HepG2 (cell line): ENCODE results near the gene HPS3. TPM values are rescaled to one million over a fixed set of nuclear protein-coding genes. Genes with fewer than 3 reads are reported as not detected.

ENCODE experiments used
- ATAC-seq: fragments of 200-7000 bp; cut with Tn5 transposase; 3 replicates; pipeline ENCODE4 v1.9.1; 2020; ENCODE audit warnings: mild to moderate bottlenecking, moderate library complexity
- BruUV-seq: library from RNA; stranded (reverse); fragments of 400-500 nt; replicated peaks from 2 replicates; lab custom pipeline; 2021; lab: Mats Ljungman, UMichigan
- CTCF ChIA-PET: fragments of 300-600 bp; formaldehyde crosslinking; extraction: SDS; loops from one replicate; lab custom pipeline; 2021; ENCODE audit warnings: low total read pairs, inconsistent platforms, low intra/inter-chr PET ratio; lab: Yijun Ruan, JAX
- POLR2A ChIA-PET: fragments of 350-600 bp; sonication (Branson Sonifier 250); formaldehyde crosslinking; loops from one replicate; lab custom pipeline; 2020; ENCODE audit warnings: antibody characterized with exemption, inconsistent platforms; lab: Yijun Ruan, JAX
- DNase-seq: peaks from one replicate; pipeline ENCODE4 v3.0.0-alpha.2; 2015; ENCODE audit warnings: low spot score
- FAIRE-seq: peaks from 3 replicates; lab custom pipeline; 2011; peaks lifted over from hg19 to GRCh38; lab: Jason Lieb, UNC
- H2AFZ ChIP-seq: one replicate; pipeline ENCODE4 v1.6.1; 2011; ENCODE audit warnings: low read length, inconsistent platforms
- H3K27ac ChIP-seq: fragments of 300-600 bp; 3 replicates; pipeline ENCODE4 v1.8.0; 2011; ENCODE audit warnings: mixed run types, mild to moderate bottlenecking, mixed read lengths, low read length, inconsistent platforms; ENCODE audit not compliant: insufficient read depth; ENCODE audit errors: extremely low read length
- H3K27me3 ChIP-seq, 2 experiments: fragments of 200-600 bp in 1 of 2; 2 replicates in 1 of 2; 3 replicates in 1 of 2; pipeline versions ENCODE4 v1.6.0 to v1.8.0; 2011; ENCODE audit warnings: low read length in 2 of 2, mild to moderate bottlenecking in 2 of 2, moderate library complexity in 2 of 2, inconsistent platforms in 1 of 2; ENCODE audit not compliant: insufficient read depth in 2 of 2, control insufficient read depth in 1 of 2
- H3K36me3 ChIP-seq, 2 experiments: fragments of 200-600 bp in 1 of 2; replicated peaks in 1 of 2; 2 replicates in 1 of 2; 3 replicates in 1 of 2; pipeline versions ENCODE4 v1.5.1 to v1.8.0; 2011; ENCODE audit warnings: low read length in 2 of 2, inconsistent platforms in 1 of 2; ENCODE audit not compliant: insufficient read depth in 2 of 2, control insufficient read depth in 1 of 2
- H3K4me1 ChIP-seq: 2 replicates; pipeline ENCODE4 v1.5.1; 2012; ENCODE audit warnings: low read length, inconsistent platforms; ENCODE audit not compliant: insufficient read depth
- H3K4me2 ChIP-seq: 2 replicates; pipeline ENCODE4 v1.6.0; 2011; ENCODE audit warnings: low read depth, low read length, inconsistent platforms
- H3K4me3 ChIP-seq, 3 experiments: fragments of 200-600 bp in 1 of 3; sonication (generic), shearing (Covaris generic) in 1 of 3; replicated peaks in 1 of 3; 2 replicates each; pipeline ENCODE4 v1.5.1; 2011 to 2016; ENCODE audit warnings: low read length in 3 of 3, inconsistent platforms in 2 of 3, low read depth in 2 of 3, mild to moderate bottlenecking in 2 of 3, control low read depth in 1 of 3, mixed read lengths in 1 of 3; ENCODE audit not compliant: insufficient read depth in 1 of 3
- H3K79me2 ChIP-seq: one replicate; pipeline ENCODE4 v1.6.1; 2011; ENCODE audit warnings: low read length, inconsistent platforms; ENCODE audit not compliant: insufficient read depth
- H3K9ac ChIP-seq: 2 replicates; pipeline ENCODE4 v1.6.0; 2011; ENCODE audit warnings: mild to moderate bottlenecking, low read depth, low read length, inconsistent platforms; ENCODE audit not compliant: insufficient read depth
- H3K9me3 ChIP-seq: 2 replicates; pipeline ENCODE4 v1.5.1; 2012; ENCODE audit warnings: mild to moderate bottlenecking, low read length
- H4K20me1 ChIP-seq: 2 replicates; pipeline ENCODE4 v1.6.0; 2011; ENCODE audit warnings: inconsistent platforms, mild to moderate bottlenecking, low read length, moderate library complexity; ENCODE audit not compliant: insufficient read depth
- CERS6 ChIP-seq: sonication (generic); formaldehyde crosslinking; IDR thresholded peaks from 2 replicates; pipeline ENCODE4 v1.5.0; 2020; ENCODE audit warnings: missing genetic modification reagents
- E2F1 ChIP-seq: sonication (generic); formaldehyde crosslinking; IDR thresholded peaks from 2 replicates; pipeline ENCODE4 v1.5.0; 2020; ENCODE audit warnings: missing genetic modification reagents
- EED ChIP-seq: sonication (generic); formaldehyde crosslinking; IDR thresholded peaks from 2 replicates; pipeline ENCODE4 v1.5.0; 2020; ENCODE audit warnings: mild to moderate bottlenecking, missing genetic modification reagents
- FOXO4 ChIP-seq: sonication (generic); formaldehyde crosslinking; conservative IDR thresholded peaks from 2 replicates; pipeline ENCODE4 v1.8.1; 2023; ENCODE audit warnings: missing genetic modification reagents
- GLMP ChIP-seq: sonication (generic); formaldehyde crosslinking; IDR thresholded peaks from 2 replicates; pipeline ENCODE4 v1.9.0; 2021; ENCODE audit warnings: missing genetic modification reagents, mild to moderate bottlenecking, borderline replicate concordance
- HCFC1 ChIP-seq: fragments of 150-350 bp; IDR thresholded peaks from 2 replicates; pipeline ENCODE4 v1.6.1; 2014; ENCODE audit warnings: low read depth, low read length
- KLF16 ChIP-seq, 2 experiments: sonication (generic) in 1 of 2; formaldehyde crosslinking in 1 of 2; IDR thresholded peaks; 2 replicates each; pipeline versions ENCODE4 v1.6.1 to v1.8.0; 2016 to 2023; ENCODE audit warnings: missing genetic modification reagents in 2 of 2, missing compliant biosample characterization in 1 of 2
- NAIF1 ChIP-seq: sonication (generic); formaldehyde crosslinking; IDR thresholded peaks from 2 replicates; pipeline ENCODE4 v1.5.0; 2020; ENCODE audit warnings: mild to moderate bottlenecking, missing genetic modification reagents, borderline replicate concordance
- NBN ChIP-seq: fragments of 450-650 bp; conservative IDR thresholded peaks from 2 replicates; pipeline ENCODE4 v1.6.1; 2017
- REXO4 ChIP-seq: sonication (generic); formaldehyde crosslinking; IDR thresholded peaks from 2 replicates; pipeline ENCODE4 v1.8.0; 2022; ENCODE audit warnings: missing genetic modification reagents, mild to moderate bottlenecking, borderline replicate concordance
- SAP130 ChIP-seq: IDR thresholded peaks from 2 replicates; pipeline ENCODE4 v1.6.1; 2016; ENCODE audit warnings: low read depth
- THYN1 ChIP-seq: sonication (generic); formaldehyde crosslinking; IDR thresholded peaks from 2 replicates; pipeline ENCODE4 v1.8.1; 2023; ENCODE audit warnings: low read depth, mild to moderate bottlenecking, moderate library complexity, missing genetic modification reagents, borderline replicate concordance
- ZGPAT ChIP-seq: IDR thresholded peaks from 2 replicates; pipeline ENCODE4 v1.6.1; 2016; ENCODE audit warnings: mild to moderate bottlenecking
- ZNF33A ChIP-seq: sonication (generic); formaldehyde crosslinking; IDR thresholded peaks from 2 replicates; pipeline ENCODE4 v1.5.1; 2020; ENCODE audit warnings: missing genetic modification reagents, mild to moderate bottlenecking, moderate library complexity, borderline replicate concordance
- ZNF792 ChIP-seq: IDR thresholded peaks from 2 replicates; pipeline ENCODE4 v1.6.1; 2016
- ZSCAN25 ChIP-seq: sonication (generic); formaldehyde crosslinking; IDR thresholded peaks from 2 replicates; pipeline ENCODE4 v1.8.0; 2022; ENCODE audit warnings: mild to moderate bottlenecking, missing genetic modification reagents
- WGBS: methylation state at CpG from one replicate; pipeline ENCODE4 v1.1.6; 2017; ENCODE audit warnings: low lambda C conversion rate; 5-methylcytosine and 5-hydroxymethylcytosine counted together
- in situ Hi-C: cut with HindIII; loops from 2 replicates; pipeline ENCODE4 v1.10.0; 2017; ENCODE audit warnings: low pct_unique_long_range_greater_than_20kb; ENCODE audit not compliant: extremely low pct_ligation_motif_present
- intact Hi-C: fragments of 100-400 bp; cut with micrococcal nuclease; formaldehyde crosslinking; loops from one replicate; pipeline ENCODE4 v1.10.0; 2022; ENCODE audit not compliant: unreplicated experiment
- polyA plus RNA-seq, 8 experiments: library from polyadenylated mRNA; depleted of rRNA in 3 of 8; stranded (reverse) in 7 of 8; unstranded in 1 of 8; fragments of >200 nt; fragmentation: Illumina TruSeq in 4 of 8; extraction: Trizol in 4 of 8; gene quantifications; 2 replicates each; pipeline versions ENCODE4 v1.2.1 to v1.2.3, GENCODE V29; 2011 to 2016; ENCODE audit warnings: low read depth in 4 of 8, missing spikeins in 1 of 8, mixed read lengths in 1 of 8; ENCODE audit not compliant: insufficient read depth in 1 of 8
- total RNA-seq, 5 experiments: library from RNA; depleted of rRNA; stranded (reverse); fragments of >200 nt; fragmentation: Illumina TruSeq; extraction: Trizol; gene quantifications; 2 replicates each; pipeline ENCODE4 v1.2.3, GENCODE V29; 2016; ENCODE audit warnings: low read depth in 1 of 5

Gene HPS3
- total and polyA plus RNA-seq, 2 of the 13 experiments (the other 11 are each of a cell fraction or from before 2014, with no cell fraction given) = 9.5 to 18.9 TPM

- no peak for TF ChIP-seq ZNF33A (CRISPR knock-in tag)
- no peak for TF ChIP-seq REXO4 (CRISPR knock-in tag)
- no peak for TF ChIP-seq HCFC1
- no peak for TF ChIP-seq NAIF1 (CRISPR knock-in tag)
Observed at GRCh38 chr3:149216193-149216869, 86.9 kb downstream of the HPS3 start (continued).

GRCh38 chr3:149217347-149217746, 87.9 kb downstream of the HPS3 start:
- Histone ChIP-seq H2AFZ (no peak overlapping the region), H3K4me3 (peak overlapping the region; percentile 70 to 78 (median 70); a peak in 5 of 6 replicates), H3K9me3 (no peaks in the 10 kb centered on the region), H3K27me3 (no peaks in the 10 kb centered on the region; a peak in 1 of 5 replicates), H3K9ac (peak overlapping the region; percentile 96), H3K4me1 (peaks cover 60% of the 10 kb centered on the region), H3K27ac (peak overlapping the region; percentile 99), H3K4me2 (peak overlapping the region; percentile 83)
- intact Hi-C loops = no loop called here
- BruUV-seq = no TSS peak
- ChIA-PET CTCF (no interaction called here), POLR2A (interaction anchor here (4.1 kb wide), 1 partner anchor 7 kb away, joined by 30 read pairs; no protein-coding TSS in a partner anchor)
- ATAC-seq = no peak
- DNase-seq = no peak
- TF ChIP-seq ZNF33A (CRISPR knock-in tag) = no peak
- 0 out of 2 replicates have a peak, but pooled peaks have one; percentile 11 for TF ChIP-seq SAP130
- 0 out of 2 replicates have a peak, but pooled peaks have one; percentile 7 for TF ChIP-seq ZGPAT (CRISPR knock-in tag)
- no peak for TF ChIP-seq NBN
- no peak for TF ChIP-seq ZSCAN25 (CRISPR knock-in tag)
- TF ChIP-seq EED = no peak
- TF ChIP-seq THYN1 (CRISPR knock-in tag) = no peak
- TF ChIP-seq FOXO4 (CRISPR knock-in tag) = no peak
- TF ChIP-seq CERS6 = no peak
- no peak for TF ChIP-seq GLMP
- TF ChIP-seq E2F1 (CRISPR knock-in tag) = no peak
- TF ChIP-seq KLF16 (CRISPR knock-in tag; IDR thresholded peaks at IDR 0.05) = 0 out of 4 replicates have a peak, but pooled peaks of 1 of the 2 experiments have one; percentile 37
- TF ChIP-seq ZNF792 = no peak
- TF ChIP-seq, all 625 proteins: peak for 3
- 91% methylated on average over 5 of the region's 5 CpGs for WGBS
- Histone ChIP-seq H4K20me1 (0 out of 2 replicates have a peak, but pooled peaks cover 5% of the 10 kb centered on the region), H3K79me2 (peaks cover 100% of the 10 kb centered on the region), H3K36me3 (peaks cover 2 to 9% of the 10 kb centered on the region in 2 experiments; a peak in 4 of 5 replicates)
- FAIRE-seq = no peak
- in situ Hi-C loops = no loop called here
